ENCODE results near the gene TRPC4AP.

Gene TRPC4AP

GRCh38 chr20:35013421-35014411, 78.9 kb downstream of the TRPC4AP start:
- no peak for DNase-seq

- no peak for DNase-seq
Observed at GRCh38 chr20:35012227-35013069, 80.2 kb downstream of the TRPC4AP start.

GRCh38 chr20:35011589-35012226, 80.9 kb downstream of the TRPC4AP start:
- no peak for DNase-seq

GRCh38 chr20:35010405-35011192, 82.0 kb downstream of the TRPC4AP start:
- no peak for DNase-seq

GRCh38 chr20:35009665-35010328, 82.8 kb downstream of the TRPC4AP start:
- no peak for DNase-seq

GRCh38 chr20:35008411-35009342, 83.9 kb downstream of the TRPC4AP start:
- DNase-seq = no peak

- no peak for DNase-seq
Observed at GRCh38 chr20:35007891-35008290, 84.7 kb downstream of the TRPC4AP start.

- no peak for DNase-seq
Observed at GRCh38 chr20:35007413-35007812, 85.2 kb downstream of the TRPC4AP start.

GRCh38 chr20:35006531-35006971, 86.1 kb downstream of the TRPC4AP start:
- DNase-seq = no peak

GRCh38 chr20:35006009-35006408, 86.6 kb downstream of the TRPC4AP start:
- no peak for DNase-seq

- DNase-seq = no peak
Observed at GRCh38 chr20:35005463-35005961, 87.1 kb downstream of the TRPC4AP start.

GRCh38 chr20:35004749-35005462, 87.7 kb downstream of the TRPC4AP start:
- DNase-seq = no peak

GRCh38 chr20:35004051-35004725, 88.4 kb downstream of the TRPC4AP start:
- no peak for DNase-seq

GRCh38 chr20:35003211-35004031, 89.2 kb downstream of the TRPC4AP start:
- DNase-seq = no peak

GRCh38 chr20:35002426-35003210, 90.0 kb downstream of the TRPC4AP start:
- no peak for DNase-seq

GRCh38 chr20:35001596-35002362, 90.8 kb downstream of the TRPC4AP start:
- no peak for DNase-seq
